Measurements from ENCODE around the gene DES. TPM values are rescaled to one million over a fixed set of nuclear protein-coding genes. Genes with fewer than 3 reads are reported as not detected.

Gene DES
- total RNA-seq, 1 donor, result 3.3 TPM

DNA sequence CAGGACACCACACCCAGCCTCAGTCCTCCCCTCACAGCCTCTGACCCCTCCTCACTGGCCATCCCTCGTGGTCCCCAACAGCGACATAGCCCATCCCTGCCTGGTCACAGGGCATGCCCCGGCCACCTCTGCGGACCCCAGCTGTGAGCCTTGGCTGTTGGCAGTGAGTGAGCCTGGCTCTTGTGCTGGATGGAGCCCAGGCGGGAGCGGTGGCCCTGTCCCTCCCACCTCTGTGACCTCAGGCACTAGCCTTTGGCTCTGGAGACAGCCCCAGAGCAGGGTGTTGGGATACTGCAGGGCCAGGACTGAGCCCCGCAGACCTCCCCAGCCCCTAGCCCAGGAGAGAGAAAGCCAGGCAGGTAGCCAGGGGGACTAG lies 7.9 kb downstream of the DES start:
- TF ChIP-seq, protein P1, sequence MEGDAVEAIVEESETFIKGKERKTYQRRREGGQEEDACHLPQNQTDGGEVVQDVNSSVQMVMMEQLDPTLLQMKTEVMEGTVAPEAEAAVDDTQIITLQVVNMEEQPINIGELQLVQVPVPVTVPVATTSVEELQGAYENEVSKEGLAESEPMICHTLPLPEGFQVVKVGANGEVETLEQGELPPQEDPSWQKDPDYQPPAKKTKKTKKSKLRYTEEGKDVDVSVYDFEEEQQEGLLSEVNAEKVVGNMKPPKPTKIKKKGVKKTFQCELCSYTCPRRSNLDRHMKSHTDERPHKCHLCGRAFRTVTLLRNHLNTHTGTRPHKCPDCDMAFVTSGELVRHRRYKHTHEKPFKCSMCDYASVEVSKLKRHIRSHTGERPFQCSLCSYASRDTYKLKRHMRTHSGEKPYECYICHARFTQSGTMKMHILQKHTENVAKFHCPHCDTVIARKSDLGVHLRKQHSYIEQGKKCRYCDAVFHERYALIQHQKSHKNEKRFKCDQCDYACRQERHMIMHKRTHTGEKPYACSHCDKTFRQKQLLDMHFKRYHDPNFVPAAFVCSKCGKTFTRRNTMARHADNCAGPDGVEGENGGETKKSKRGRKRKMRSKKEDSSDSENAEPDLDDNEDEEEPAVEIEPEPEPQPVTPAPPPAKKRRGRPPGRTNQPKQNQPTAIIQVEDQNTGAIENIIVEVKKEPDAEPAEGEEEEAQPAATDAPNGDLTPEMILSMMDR (IDR thresholded peaks at IDR 0.05; ENCODE audit: insufficient read depth, low read length), result no peak
- no peak overlapping the region for H3K4me3 ChIP-seq (ENCODE audit: low read depth, low read length)
- DNase-seq (ENCODE audit: low read depth), result no peak

DNA sequence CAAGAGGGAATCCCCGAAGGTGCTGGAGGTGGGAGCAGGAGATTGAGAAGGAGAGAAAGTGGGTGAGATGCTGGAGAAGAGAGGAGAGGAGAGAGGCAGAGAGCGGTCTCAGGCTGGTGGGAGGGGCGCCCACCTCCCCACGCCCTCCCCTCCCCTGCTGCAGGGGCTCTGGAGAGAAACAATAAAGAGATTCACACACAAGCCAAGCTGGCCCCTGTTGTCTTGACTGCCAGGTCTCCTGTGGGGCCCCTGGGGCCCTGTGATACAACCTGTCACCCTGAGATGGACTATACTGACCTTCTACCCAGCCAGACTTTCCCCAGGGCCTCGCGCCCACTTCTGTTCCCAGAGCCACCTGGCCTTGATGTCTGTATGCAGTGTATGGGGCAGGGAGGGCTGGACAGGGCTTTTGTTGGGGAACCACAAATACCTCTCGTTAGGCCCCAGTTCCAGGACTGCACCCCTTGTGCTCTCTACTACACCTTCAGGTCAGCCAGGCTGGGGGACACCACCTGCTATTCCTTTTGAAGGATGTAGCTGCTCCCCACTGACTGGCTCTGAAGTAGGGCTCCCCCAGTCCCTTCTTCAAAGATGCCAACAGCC lies 8.5 kb downstream of the DES start:
- no peak for DNase-seq (ENCODE audit: low read depth)
- TF ChIP-seq, protein P1 (IDR thresholded peaks at IDR 0.05; ENCODE audit: insufficient read depth, low read length), result no peak
- no peak overlapping the region for H3K4me3 ChIP-seq (ENCODE audit: low read depth, low read length)

GRCh38 chr2:219428469-219428868 lies 10.3 kb downstream of the DES start:
- TF ChIP-seq, protein P1 (IDR thresholded peaks at IDR 0.05; ENCODE audit: insufficient read depth, low read length), result no peak
- DNase-seq (ENCODE audit: low read depth), result no peak
- no peak overlapping the region for H3K4me3 ChIP-seq (ENCODE audit: low read depth, low read length)

GRCh38 chr2:219429958-219430606 lies 11.9 kb downstream of the DES start:
- TF ChIP-seq, protein P1 (IDR thresholded peaks at IDR 0.05; ENCODE audit: insufficient read depth, low read length), result no peak
- no peak for DNase-seq (ENCODE audit: low read depth)

DNA sequence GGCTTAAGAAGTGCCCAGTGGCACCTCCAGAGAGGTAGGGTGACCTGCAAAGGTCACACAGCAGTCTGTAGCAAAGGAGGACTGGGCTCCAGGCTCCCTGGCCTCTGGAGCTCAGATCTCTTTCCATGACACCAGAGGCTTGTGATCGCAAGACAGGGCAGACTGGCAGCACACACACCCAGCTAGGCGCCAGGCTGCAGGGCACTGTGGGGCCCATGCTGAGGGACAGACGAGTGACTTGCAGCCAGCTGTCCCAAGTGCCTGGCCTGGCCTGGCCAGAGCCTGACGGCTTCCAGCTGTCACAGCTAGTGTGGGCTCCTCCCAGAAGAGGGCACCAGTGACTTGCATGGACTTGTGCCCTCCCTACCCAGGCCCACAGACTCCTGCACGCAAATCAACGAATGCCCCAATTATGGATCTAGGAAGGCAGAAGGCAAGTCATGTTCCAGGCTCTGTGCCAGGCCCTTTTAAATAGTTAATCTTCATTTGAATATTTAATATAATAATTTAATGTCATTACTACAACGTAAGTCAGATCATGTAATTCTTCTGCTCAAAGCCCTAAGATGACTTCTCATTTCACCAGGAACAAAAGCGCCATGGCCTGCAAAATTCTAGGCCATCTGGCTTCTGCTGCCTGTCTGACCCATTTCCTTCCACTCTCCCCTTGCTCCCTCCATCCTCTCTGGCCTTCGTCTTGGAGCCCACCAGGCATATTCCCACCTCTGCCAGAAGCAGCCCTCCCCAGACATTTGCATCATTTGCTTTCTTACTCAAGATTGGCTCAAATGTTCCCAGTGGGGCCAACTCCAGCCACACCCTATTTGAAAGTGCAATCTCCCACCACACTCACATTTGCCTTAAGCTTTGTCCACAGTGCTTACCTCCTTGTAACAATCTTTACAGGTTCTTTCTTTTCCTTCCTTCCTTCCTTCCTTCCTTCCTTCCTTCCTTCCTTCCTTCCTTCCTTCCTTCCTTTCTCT lies 12.7 kb downstream of the DES start:
- TF ChIP-seq, protein P1 (IDR thresholded peaks at IDR 0.05; ENCODE audit: insufficient read depth, low read length), result no peak
- DNase-seq (ENCODE audit: low read depth), result peak; percentile 49
- H3K4me3 ChIP-seq (ENCODE audit: low read depth, low read length), result no peak overlapping the region

More at GRCh38 chr2:219429958-219430606, 11.9 kb downstream of the DES start:
- H3K4me3 ChIP-seq (ENCODE audit: low read depth, low read length), result no peak overlapping the region

DNA sequence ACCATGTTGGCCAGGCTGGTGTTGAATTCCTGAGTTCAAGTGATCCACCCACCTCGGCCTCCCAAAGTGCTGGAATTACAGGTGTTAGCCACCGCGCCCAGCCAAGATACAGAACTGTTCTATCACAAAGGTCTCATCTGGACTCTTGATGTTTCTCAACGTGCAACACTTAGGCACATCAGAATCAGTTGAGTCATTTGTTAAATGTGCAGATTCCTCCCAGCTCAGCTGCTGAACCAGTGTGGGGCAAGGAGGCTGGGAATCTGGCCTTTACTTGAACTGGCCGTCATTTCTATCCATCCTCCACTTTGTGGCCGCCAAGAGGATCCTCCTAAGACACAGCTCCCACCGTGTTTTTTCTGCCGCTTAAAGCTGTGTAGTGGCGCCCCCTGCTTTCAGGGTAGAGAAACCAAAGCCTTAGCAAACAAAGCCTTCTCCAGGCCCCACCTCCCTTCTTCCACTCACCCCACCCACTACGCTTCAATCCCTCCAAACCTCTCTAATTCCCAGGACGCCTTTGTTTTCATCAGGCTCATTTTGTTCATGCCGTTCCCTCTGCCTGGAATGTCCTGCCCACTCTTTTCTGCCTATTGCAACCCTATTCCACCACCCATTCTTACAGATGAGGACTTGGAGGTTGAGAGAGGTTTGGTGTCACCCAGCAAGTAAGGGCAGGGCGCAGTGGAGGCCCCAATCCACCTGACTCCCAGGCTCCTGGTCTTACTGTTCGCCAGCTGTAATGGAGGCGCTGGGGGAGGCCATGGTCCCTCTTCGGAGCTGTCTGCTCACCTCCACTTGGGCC lies 15.7 kb downstream of the DES start:
- H3K4me3 ChIP-seq (ENCODE audit: low read depth, low read length), result no peak overlapping the region
- peak; percentile 61 for DNase-seq (ENCODE audit: low read depth)
- TF ChIP-seq, protein P1 (IDR thresholded peaks at IDR 0.05; ENCODE audit: insufficient read depth, low read length), result peak; percentile 52
